Measurements from ENCODE around the gene MPI.
"Not testable (repeated sequence)": the region's sequence is repeated elsewhere in the genome, so short reads cannot be mapped to it uniquely, and the experiment has no call there.

MPI gene

DNA sequence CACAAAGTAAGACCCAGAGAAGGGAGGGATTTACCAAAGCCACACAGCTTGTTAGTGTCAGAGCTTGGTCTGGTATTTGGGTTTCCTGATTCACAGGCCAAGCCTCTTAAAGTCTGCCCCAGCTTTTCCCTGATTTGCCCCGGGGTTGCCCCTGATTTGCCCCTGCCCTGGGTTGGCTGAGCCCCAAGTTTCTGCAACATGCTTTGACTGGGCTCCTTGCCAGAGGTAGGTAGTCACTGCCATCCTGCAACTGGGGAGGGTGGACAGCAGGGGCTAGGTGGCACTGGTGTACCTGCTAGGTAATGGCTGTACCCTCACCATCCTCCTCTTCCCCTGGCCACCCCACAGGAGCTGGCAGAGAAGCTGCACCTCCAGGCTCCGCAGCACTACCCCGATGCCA is 2.5 kb downstream of the MPI start:
- Histone ChIP-seq H3K36me3 (ENCODE audit: control insufficient read depth, insufficient read depth, low read length) (peaks cover 39% of the 10 kb centered on the region), H3K27ac (ENCODE audit: low read depth, low read length) (no peak overlapping the region), H3K9me3 (ENCODE audit: control insufficient read depth, insufficient read depth, low read depth, low read length) (no peaks in the 10 kb centered on the region), H3K27me3 (ENCODE audit: control insufficient read depth, insufficient read depth, low read length) (no peaks in the 10 kb centered on the region), H3K4me1 (ENCODE audit: control insufficient read depth, insufficient read depth, low read length) (peaks cover 5% of the 10 kb centered on the region; the same call in 1 of the 2 replicates), H3K9ac (ENCODE audit: low read length) (no peak overlapping the region), H3K4me3 (ENCODE audit: low read depth, low read length) (no peak overlapping the region)

DNA sequence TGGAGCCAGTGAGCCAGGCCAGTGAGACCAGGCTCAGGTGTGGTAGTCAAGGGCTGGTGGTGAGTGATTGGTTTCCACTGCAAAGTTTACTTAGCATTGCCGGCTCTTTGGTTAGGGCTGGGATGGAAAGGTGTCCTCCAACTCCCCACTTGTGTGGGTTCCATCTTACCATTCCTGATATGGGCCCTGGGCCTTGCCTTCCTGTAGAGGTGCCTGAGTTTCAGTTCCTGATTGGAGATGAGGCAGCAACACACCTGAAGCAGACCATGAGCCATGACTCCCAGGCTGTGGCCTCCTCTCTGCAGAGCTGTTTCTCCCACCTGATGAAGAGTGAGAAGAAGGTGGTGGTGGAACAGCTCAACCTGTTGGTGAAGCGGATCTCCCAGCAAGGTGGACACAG is 3.1 kb downstream of the MPI start:
- Histone ChIP-seq H3K36me3 (ENCODE audit: control insufficient read depth, insufficient read depth, low read length) (peaks cover 44% of the 10 kb centered on the region), H3K9ac (ENCODE audit: low read length) (no peak overlapping the region), H3K4me3 (ENCODE audit: low read depth, low read length) (no peak overlapping the region), H3K27me3 (ENCODE audit: control insufficient read depth, insufficient read depth, low read length) (no peaks in the 10 kb centered on the region), H3K4me1 (ENCODE audit: control insufficient read depth, insufficient read depth, low read length) (peaks cover 5% of the 10 kb centered on the region; the same call in 1 of the 2 replicates), H3K27ac (ENCODE audit: low read depth, low read length) (no peak overlapping the region), H3K9me3 (ENCODE audit: control insufficient read depth, insufficient read depth, low read depth, low read length) (no peaks in the 10 kb centered on the region)

DNA sequence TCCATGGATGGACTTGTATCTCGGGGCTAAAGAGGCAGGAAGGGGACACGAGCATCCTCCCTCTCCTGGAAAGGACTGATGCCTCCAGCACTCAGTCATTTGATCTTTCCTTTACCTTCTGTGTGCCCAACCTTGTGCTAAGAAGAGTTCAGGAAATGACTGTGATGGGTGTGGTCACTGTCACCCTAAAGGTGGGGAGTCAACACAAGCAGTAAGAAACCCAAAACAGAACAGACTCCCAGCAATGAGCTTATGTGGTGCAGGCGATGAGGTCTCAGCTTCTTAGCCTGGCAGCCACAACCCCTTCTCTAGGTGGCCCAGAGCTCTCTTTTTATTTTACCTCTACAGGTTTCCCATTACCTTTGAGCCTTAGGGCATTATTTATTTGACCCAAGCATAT is 3.8 kb downstream of the MPI start:
- H3K36me3 ChIP-seq (ENCODE audit: control insufficient read depth, insufficient read depth, low read length) = peaks cover 48% of the 10 kb centered on the region
- peaks cover 5% of the 10 kb centered on the region; the same call in 1 of the 2 replicates for H3K4me1 ChIP-seq (ENCODE audit: control insufficient read depth, insufficient read depth, low read length)
- H3K27me3 ChIP-seq (ENCODE audit: control insufficient read depth, insufficient read depth, low read length) = no peaks in the 10 kb centered on the region
- no peak overlapping the region for H3K27ac ChIP-seq (ENCODE audit: low read depth, low read length)
- H3K9me3 ChIP-seq (ENCODE audit: control insufficient read depth, insufficient read depth, low read depth, low read length) = no peaks in the 10 kb centered on the region
- no peak overlapping the region for H3K4me3 ChIP-seq (ENCODE audit: low read depth, low read length)
- no peak overlapping the region for H3K9ac ChIP-seq (ENCODE audit: low read length)

DNA sequence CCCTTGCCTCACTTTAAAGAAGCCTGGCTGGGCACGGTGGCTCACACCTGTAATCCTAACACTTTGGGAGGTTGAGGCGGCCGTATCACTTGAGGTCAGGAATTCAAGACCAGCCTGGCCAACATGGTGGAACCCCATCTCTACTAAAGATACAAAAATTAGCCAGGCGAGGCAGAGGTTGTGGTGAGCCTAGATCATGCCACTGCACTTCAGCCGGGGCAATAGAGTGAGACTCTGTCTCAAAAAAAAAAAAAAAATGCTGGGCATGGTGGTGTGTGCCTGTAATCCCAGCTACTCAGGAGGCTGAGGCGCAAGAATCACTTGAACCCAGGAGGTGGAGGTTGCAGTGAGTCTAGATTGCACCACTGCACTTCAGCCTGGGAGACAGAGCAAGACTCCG is 4.5 kb downstream of the MPI start:
- H3K27me3 ChIP-seq (ENCODE audit: control insufficient read depth, insufficient read depth, low read length); H3K27ac ChIP-seq (ENCODE audit: low read depth, low read length); H3K4me3 ChIP-seq (ENCODE audit: low read depth, low read length); H3K9me3 ChIP-seq (ENCODE audit: control insufficient read depth, insufficient read depth, low read depth, low read length); H3K9ac ChIP-seq (ENCODE audit: low read length); H3K4me1 ChIP-seq (ENCODE audit: control insufficient read depth, insufficient read depth, low read length): not testable (repeated sequence)
- H3K36me3 ChIP-seq (ENCODE audit: control insufficient read depth, insufficient read depth, low read length) = peaks cover 56% of the 10 kb centered on the region

DNA sequence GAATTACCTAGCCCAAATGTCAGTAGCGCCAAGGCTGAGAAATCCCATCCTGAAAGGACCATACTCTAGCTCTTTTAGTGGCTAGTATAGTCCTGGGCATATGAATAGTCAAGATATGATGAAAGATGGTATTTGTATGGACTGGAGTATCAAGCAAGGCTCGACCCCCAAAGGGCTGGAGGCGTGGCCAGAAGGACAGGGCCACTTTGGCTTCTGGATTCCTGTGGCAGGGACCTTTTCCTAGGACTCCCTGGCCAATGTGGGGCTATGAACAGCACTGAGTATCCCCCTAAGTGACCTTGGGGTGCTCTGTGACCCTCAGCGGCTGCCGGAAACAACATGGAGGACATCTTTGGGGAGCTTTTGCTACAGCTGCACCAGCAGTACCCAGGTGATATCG is 6.0 kb downstream of the MPI start:
- Histone ChIP-seq H3K4me3 (ENCODE audit: low read depth, low read length) (no peak overlapping the region), H3K27ac (ENCODE audit: low read depth, low read length) (no peak overlapping the region), H3K4me1 (ENCODE audit: control insufficient read depth, insufficient read depth, low read length) (no peaks in the 10 kb centered on the region), H3K27me3 (ENCODE audit: control insufficient read depth, insufficient read depth, low read length) (no peaks in the 10 kb centered on the region), H3K36me3 (ENCODE audit: control insufficient read depth, insufficient read depth, low read length) (peaks cover 70% of the 10 kb centered on the region), H3K9me3 (ENCODE audit: control insufficient read depth, insufficient read depth, low read depth, low read length) (no peaks in the 10 kb centered on the region), H3K9ac (ENCODE audit: low read length) (no peak overlapping the region)

DNA sequence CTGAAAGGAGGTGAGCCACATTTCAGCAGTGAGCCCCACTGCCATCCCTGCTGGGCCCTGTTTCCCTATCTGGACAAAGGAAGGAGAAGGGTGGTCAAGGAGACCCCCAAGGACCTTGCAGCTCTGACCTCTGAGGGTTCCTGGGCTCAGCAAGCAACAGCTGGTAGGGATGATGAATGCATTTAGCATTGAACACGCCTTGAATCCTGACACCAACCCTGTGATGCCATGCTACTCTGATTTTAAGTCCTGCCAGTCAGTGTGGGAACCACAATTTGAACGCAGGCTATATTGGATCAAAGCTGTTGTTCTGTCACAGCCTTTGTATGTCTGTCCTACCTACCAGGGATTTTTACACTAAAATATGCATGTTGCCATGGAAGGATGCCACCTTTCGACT is 6.5 kb downstream of the MPI start:
- no peak overlapping the region for H3K27ac ChIP-seq (ENCODE audit: low read depth, low read length)
- peaks cover 73% of the 10 kb centered on the region for H3K36me3 ChIP-seq (ENCODE audit: control insufficient read depth, insufficient read depth, low read length)

DNA sequence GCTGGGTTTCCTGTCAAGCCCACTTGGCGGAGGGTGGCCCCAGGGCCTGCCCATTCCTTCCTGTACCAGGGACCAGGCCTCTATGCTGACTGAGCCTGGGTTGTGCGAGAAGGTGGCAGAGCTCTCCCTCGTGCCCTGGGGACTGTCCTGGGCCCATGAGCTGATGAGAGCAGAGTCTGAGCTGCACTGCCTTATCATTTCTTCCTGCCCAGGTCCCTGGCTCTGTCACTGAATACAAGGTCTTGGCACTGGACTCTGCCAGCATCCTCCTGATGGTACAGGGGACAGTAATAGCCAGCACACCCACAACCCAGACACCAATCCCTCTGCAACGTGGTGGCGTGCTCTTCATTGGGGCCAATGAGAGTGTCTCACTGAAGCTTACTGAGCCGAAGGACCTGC is 7.5 kb downstream of the MPI start:
- Histone ChIP-seq H3K9me3 (ENCODE audit: control insufficient read depth, insufficient read depth, low read depth, low read length) (no peaks in the 10 kb centered on the region), H3K27me3 (ENCODE audit: control insufficient read depth, insufficient read depth, low read length) (no peaks in the 10 kb centered on the region), H3K36me3 (ENCODE audit: control insufficient read depth, insufficient read depth, low read length) (peaks cover 74% of the 10 kb centered on the region), H3K27ac (ENCODE audit: low read depth, low read length) (no peak overlapping the region), H3K9ac (ENCODE audit: low read length) (no peak overlapping the region), H3K4me3 (ENCODE audit: low read depth, low read length) (no peak overlapping the region), H3K4me1 (ENCODE audit: control insufficient read depth, insufficient read depth, low read length) (no peaks in the 10 kb centered on the region; the same call in 1 of the 2 replicates)

More for the DNA sequence above, 6.5 kb downstream of the MPI start:
- Histone ChIP-seq H3K9me3 (ENCODE audit: control insufficient read depth, insufficient read depth, low read depth, low read length) (no peaks in the 10 kb centered on the region), H3K9ac (ENCODE audit: low read length) (no peak overlapping the region), H3K4me3 (ENCODE audit: low read depth, low read length) (no peak overlapping the region), H3K27me3 (ENCODE audit: control insufficient read depth, insufficient read depth, low read length) (no peaks in the 10 kb centered on the region), H3K4me1 (ENCODE audit: control insufficient read depth, insufficient read depth, low read length) (no peaks in the 10 kb centered on the region; the same call in 1 of the 2 replicates)

DNA sequence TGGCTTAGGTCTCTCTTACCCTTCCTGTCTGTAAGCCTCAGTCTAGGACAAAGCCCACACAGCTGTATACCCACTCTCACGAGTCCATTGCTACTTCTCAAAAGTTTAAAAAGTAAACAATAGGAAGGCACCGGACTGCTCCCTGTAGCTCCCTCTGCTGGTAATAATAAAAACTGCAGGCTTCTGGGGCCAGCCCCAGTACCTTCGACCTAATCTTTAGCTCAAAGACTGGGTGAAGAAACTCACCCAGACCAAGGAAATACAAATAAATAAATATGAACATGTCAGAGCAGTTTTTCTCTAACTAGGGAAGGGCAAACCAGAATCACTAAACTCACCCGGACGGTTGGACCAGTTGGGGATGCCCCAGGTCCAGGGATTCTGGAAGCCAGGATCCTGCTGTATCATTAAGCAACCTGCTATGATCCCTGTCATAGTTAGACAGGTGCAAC is 11.8 kb downstream of the MPI start:
- Histone ChIP-seq H3K27me3 (ENCODE audit: control insufficient read depth, insufficient read depth, low read length) (no peaks in the 10 kb centered on the region), H3K9ac (ENCODE audit: low read length) (no peak overlapping the region), H3K9me3 (ENCODE audit: control insufficient read depth, insufficient read depth, low read depth, low read length) (no peaks in the 10 kb centered on the region), H3K36me3 (ENCODE audit: control insufficient read depth, insufficient read depth, low read length) (peaks cover 79% of the 10 kb centered on the region), H3K4me1 (ENCODE audit: control insufficient read depth, insufficient read depth, low read length) (peaks cover 7% of the 10 kb centered on the region; the same call in 1 of the 2 replicates), H3K4me3 (ENCODE audit: low read depth, low read length) (no peak overlapping the region), H3K27ac (ENCODE audit: low read depth, low read length) (no peak overlapping the region)

DNA sequence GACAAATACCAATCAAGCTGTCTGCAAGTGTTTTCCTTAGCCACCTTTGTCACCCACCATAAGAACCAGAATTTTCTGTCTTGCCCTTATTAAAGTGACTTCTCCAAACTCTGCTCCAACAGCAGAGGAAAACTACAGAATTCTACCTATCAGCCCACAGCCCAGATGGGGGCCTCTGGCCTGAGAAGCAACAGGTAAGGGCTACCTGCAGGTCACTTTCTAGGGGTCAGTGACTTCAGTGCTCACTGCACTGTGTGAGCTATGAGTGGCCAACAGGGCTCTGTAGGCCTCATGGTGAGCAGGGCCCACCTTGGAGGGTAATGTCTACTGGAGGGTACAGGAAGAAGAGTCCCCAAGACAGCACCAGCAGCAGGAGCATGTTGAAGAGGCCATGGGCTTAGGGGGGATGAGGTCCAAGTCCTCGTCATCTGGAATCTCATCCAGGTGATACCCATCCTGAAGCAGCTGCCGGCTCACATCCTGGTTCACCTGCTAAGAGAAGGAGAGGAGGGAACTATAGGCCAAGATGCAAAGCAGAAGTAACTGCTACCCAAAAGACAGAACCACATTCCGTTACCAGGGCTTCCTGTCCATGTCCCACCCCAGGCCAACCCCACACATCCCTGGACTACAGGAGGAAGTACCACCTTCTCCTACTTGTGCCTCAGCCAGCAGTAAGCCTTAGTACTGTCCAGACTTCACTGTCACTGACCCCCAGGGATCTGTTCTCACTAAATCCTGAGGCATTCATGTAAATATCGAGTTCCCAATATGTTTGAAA is 12.6 kb downstream of the MPI start:
- no peak overlapping the region for H3K27ac ChIP-seq (ENCODE audit: low read depth, low read length)
- no peak overlapping the region for H3K9ac ChIP-seq (ENCODE audit: low read length)
- H3K4me1 ChIP-seq (ENCODE audit: control insufficient read depth, insufficient read depth, low read length) = peaks cover 12% of the 10 kb centered on the region
- H3K36me3 ChIP-seq (ENCODE audit: control insufficient read depth, insufficient read depth, low read length) = peaks cover 70% of the 10 kb centered on the region
- H3K4me3 ChIP-seq (ENCODE audit: low read depth, low read length) = no peak overlapping the region
- H3K9me3 ChIP-seq (ENCODE audit: control insufficient read depth, insufficient read depth, low read depth, low read length) = no peaks in the 10 kb centered on the region
- no peaks in the 10 kb centered on the region for H3K27me3 ChIP-seq (ENCODE audit: control insufficient read depth, insufficient read depth, low read length)

DNA sequence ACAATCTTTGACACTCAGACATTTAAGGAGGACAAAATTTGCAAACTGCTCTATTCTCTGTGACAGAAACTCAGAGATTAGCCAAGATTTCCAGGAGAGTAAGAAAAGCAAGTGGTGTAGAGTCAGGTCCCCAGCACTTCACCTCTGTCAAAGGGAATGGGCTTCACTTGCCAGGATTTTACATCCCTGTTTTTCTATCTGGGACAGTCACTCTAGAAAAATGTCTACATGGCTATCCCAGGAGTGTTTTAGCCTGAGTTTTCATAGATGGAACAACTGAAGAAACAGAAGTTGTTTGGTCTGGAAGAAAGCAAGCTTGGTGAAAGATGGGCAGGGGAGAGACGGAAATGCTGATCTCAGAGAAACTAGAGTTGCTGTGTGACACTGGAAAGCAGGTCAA is 13.8 kb downstream of the MPI start:
- Histone ChIP-seq H3K9ac (ENCODE audit: low read length) (no peak overlapping the region), H3K4me1 (ENCODE audit: control insufficient read depth, insufficient read depth, low read length) (peaks cover 12% of the 10 kb centered on the region), H3K36me3 (ENCODE audit: control insufficient read depth, insufficient read depth, low read length) (peaks cover 62% of the 10 kb centered on the region), H3K27ac (ENCODE audit: low read depth, low read length) (no peak overlapping the region), H3K4me3 (ENCODE audit: low read depth, low read length) (no peak overlapping the region), H3K27me3 (ENCODE audit: control insufficient read depth, insufficient read depth, low read length) (no peaks in the 10 kb centered on the region), H3K9me3 (ENCODE audit: control insufficient read depth, insufficient read depth, low read depth, low read length) (no peaks in the 10 kb centered on the region; the same call in 1 of the 2 replicates)

DNA sequence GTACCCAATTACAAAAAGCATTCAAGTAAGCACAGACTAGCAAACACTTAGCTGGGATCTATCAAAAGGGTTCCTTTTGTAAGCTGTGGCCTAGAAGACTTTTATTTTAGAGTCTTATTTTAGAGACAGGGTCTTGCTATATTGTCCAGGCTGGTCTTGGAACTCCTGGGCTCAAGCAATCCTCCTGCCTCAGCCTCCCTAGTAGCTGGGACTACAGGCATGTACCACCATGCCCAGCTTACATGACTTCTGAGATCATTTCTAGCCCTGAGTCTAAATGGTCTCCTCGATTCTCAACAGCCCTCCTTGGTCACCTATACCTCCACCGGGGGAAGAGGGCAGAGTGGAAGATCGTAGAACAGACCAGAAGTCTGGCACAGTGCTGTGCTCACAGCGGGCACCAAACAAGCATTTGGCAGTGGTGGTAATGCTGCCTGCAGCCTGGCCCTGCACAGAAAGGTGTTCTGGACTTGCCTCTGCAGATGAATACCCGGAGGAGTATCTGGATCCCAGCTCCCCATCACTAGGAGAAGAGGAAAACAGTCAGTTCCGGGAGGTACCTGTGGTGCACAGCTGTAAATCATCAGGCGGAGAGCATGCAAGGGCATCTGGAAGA is 14.5 kb downstream of the MPI start:
- Histone ChIP-seq H3K4me3 (ENCODE audit: low read depth, low read length) (no peak overlapping the region), H3K27me3 (ENCODE audit: control insufficient read depth, insufficient read depth, low read length) (no peaks in the 10 kb centered on the region), H3K9me3 (ENCODE audit: control insufficient read depth, insufficient read depth, low read depth, low read length) (no peaks in the 10 kb centered on the region; the same call in 1 of the 2 replicates), H3K9ac (ENCODE audit: low read length) (no peak overlapping the region), H3K4me1 (ENCODE audit: control insufficient read depth, insufficient read depth, low read length) (peaks cover 12% of the 10 kb centered on the region), H3K36me3 (ENCODE audit: control insufficient read depth, insufficient read depth, low read length) (peaks cover 56% of the 10 kb centered on the region), H3K27ac (ENCODE audit: low read depth, low read length) (no peak overlapping the region)
